ENCODE results near the gene CNOT1. TPM values are rescaled to one million over a fixed set of nuclear protein-coding genes. Genes with fewer than 3 reads are reported as not detected.

Gene CNOT1
- polyA plus RNA-seq, 1 experiment = 151 TPM

DNA sequence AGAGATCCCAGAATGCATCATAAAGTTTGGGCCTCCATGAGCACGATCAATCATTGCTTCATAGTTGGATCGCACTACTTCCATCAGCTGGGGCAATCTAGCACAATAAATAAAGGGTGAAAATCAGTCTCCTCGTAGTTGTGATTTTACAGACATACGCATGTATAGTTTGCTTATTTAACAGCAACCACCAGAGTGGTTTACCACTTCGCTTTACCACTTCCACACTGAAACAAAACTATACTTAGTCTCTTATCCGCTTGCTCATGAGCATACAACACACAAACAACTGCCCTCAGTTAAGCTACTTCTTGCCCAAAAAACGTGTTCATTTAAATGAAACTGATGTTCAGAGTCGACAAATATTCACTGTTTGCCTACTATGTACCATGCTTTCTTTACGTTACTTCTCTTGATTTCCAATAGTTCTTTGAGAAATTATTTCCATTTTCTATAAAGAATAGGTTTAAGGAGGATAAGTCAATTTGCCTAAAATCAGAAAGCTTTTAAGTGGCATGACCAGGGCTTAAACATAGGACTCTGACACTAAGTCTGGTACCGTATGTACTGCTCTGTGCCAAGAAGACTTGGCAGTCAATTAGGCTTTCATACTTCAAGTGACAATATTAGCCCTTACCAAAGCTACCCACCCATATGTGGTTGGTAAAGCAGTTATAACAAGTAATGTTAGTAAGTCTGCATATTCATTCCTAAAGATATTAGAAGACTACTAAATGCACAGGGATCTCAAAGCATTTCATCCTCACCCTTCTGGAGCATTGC is 92.3 kb downstream of the CNOT1 start:
- no peak overlapping the region for H3K4me3 ChIP-seq (ENCODE audit: low read depth, low read length)
- POLR2A ChIA-PET = no interaction called here
- no peak for TF ChIP-seq CTCF (IDR thresholded peaks at IDR 0.05; ENCODE audit: low read depth, low read length)
- no peaks in the 10 kb centered on the region for H3K27me3 ChIP-seq (ENCODE audit: control insufficient read depth, insufficient read depth, low read length)
- H3K9me3 ChIP-seq (ENCODE audit: control insufficient read depth, insufficient read depth, low read length) = no peaks in the 10 kb centered on the region
- no peak overlapping the region for H3K27ac ChIP-seq (ENCODE audit: low read depth, low read length)
- CTCF ChIA-PET = no interaction called here
- DNase-seq (ENCODE audit: low read depth, low spot score) = no peak

DNA sequence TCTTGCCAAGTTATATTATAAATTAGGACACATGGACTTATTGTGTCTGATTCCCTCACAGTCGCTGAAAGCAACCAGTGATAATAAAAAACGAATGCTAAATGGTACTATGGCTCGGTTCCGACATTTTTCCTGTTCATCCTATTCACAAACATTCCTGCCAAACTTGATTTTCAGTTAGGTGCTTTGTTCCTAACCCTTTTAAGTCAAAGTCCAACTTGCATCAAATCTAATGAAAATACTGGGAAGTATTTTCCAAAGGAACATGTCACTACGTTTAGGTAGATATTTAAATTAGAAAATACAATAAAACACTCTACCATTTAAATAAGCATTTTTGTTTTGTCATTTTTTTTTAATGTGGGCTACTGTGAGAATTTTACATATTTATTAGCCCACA is 93.3 kb downstream of the CNOT1 start:
- TF ChIP-seq CTCF (IDR thresholded peaks at IDR 0.05; ENCODE audit: low read depth, low read length) = no peak
- Histone ChIP-seq H3K9me3 (ENCODE audit: control insufficient read depth, insufficient read depth, low read length) (no peaks in the 10 kb centered on the region), H3K4me3 (ENCODE audit: low read depth, low read length) (no peak overlapping the region), H3K27me3 (ENCODE audit: control insufficient read depth, insufficient read depth, low read length) (no peaks in the 10 kb centered on the region), H3K27ac (ENCODE audit: low read depth, low read length) (no peak overlapping the region)
- ChIA-PET CTCF (no interaction called here), POLR2A (no interaction called here)
- no peak for DNase-seq (ENCODE audit: low read depth, low spot score)

- TF ChIP-seq CTCF (IDR thresholded peaks at IDR 0.05; ENCODE audit: low read depth, low read length) = no peak
- no peak overlapping the region for H3K4me3 ChIP-seq (ENCODE audit: low read depth, low read length)
- no peaks in the 10 kb centered on the region for H3K27me3 ChIP-seq (ENCODE audit: control insufficient read depth, insufficient read depth, low read length)
- no peak overlapping the region for H3K27ac ChIP-seq (ENCODE audit: low read depth, low read length)
- ChIA-PET CTCF (no interaction called here), POLR2A (no interaction called here)
- DNase-seq (ENCODE audit: low read depth, low spot score) = no peak
- H3K9me3 ChIP-seq (ENCODE audit: control insufficient read depth, insufficient read depth, low read length) = no peaks in the 10 kb centered on the region
These were observed 94.5 kb downstream of the CNOT1 start for GRCh38 chr16:58535100-58535499.

GRCh38 chr16:58533751-58534470 is 95.7 kb downstream of the CNOT1 start:
- no peak for DNase-seq (ENCODE audit: low read depth, low spot score)
- CTCF ChIA-PET = no interaction called here
- POLR2A ChIA-PET = no interaction called here

More at GRCh38 chr16:58533751-58534470, 95.7 kb downstream of the CNOT1 start:
- Histone ChIP-seq H3K27ac (ENCODE audit: low read depth, low read length) (no peak overlapping the region), H3K9me3 (ENCODE audit: control insufficient read depth, insufficient read depth, low read length) (no peaks in the 10 kb centered on the region), H3K4me3 (ENCODE audit: low read depth, low read length) (no peak overlapping the region), H3K27me3 (ENCODE audit: control insufficient read depth, insufficient read depth, low read length) (no peaks in the 10 kb centered on the region)
- TF ChIP-seq CTCF (IDR thresholded peaks at IDR 0.05; ENCODE audit: low read depth, low read length) = no peak

Data from AG04450 (cell line).